ENCODE results near the gene ZNF836.

ZNF836 gene

GRCh38 chr19:52171321-52172169, at the start of gene ZNF836:
ZNF836 (minus strand) TSS chr19:52171621; CDS start chr19:52168072, 3,549 bp downstream.
- no peak for TF ChIP-seq CTCF (IDR thresholded peaks at IDR 0.05; ENCODE audit: insufficient read depth, low read depth, low read length, missing control alignments)
- H3K4me3 ChIP-seq (ENCODE audit: low read length): peak within 1 kb of the TSS; percentile 98
- DNase-seq (ENCODE audit: low read depth): peak; percentile 87

DNA sequence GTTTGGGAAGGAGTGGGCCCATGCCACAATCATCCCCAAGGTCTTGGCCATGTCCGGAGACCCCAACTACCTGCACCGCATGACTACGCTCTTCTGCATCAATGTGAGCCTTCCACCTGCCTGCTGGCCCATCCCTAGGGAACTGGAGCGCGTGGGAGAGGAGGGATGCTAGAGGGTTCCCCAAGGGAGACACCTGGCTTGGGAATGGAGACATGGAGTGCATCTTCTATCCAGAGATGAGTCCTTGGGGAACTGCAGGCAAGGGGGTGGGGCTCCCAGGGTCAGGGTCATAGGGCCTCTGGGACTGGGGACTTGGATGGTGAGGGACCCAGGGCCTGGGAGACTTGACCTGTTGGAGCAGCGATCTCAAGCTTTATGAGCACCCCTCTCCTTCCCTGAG, 49.6 kb upstream of the ZNF836 start:
- H3K4me3 ChIP-seq (ENCODE audit: low read length): no peak overlapping the region
- no peak for TF ChIP-seq CTCF (IDR thresholded peaks at IDR 0.05; ENCODE audit: insufficient read depth, low read depth, low read length, missing control alignments)
- no peak for DNase-seq (ENCODE audit: low read depth)

- no peak for TF ChIP-seq CTCF (IDR thresholded peaks at IDR 0.05; ENCODE audit: insufficient read depth, low read depth, low read length, missing control alignments)
- H3K4me3 ChIP-seq (ENCODE audit: low read length): no peak overlapping the region
- DNase-seq (ENCODE audit: low read depth): no peak
Observed at GRCh38 chr19:52219611-52220010, 48.2 kb upstream of the ZNF836 start.

- no peak for TF ChIP-seq CTCF (IDR thresholded peaks at IDR 0.05; ENCODE audit: insufficient read depth, low read depth, low read length, missing control alignments)
- H3K4me3 ChIP-seq (ENCODE audit: low read length): no peak overlapping the region
- DNase-seq (ENCODE audit: low read depth): peak; percentile 12
Observed at GRCh38 chr19:52217576-52217975, 46.2 kb upstream of the ZNF836 start.

GRCh38 chr19:52216401-52216800, 45.0 kb upstream of the ZNF836 start:
- no peak overlapping the region for H3K4me3 ChIP-seq (ENCODE audit: low read length)
- DNase-seq (ENCODE audit: low read depth): no peak
- no peak for TF ChIP-seq CTCF (IDR thresholded peaks at IDR 0.05; ENCODE audit: insufficient read depth, low read depth, low read length, missing control alignments)

- DNase-seq (ENCODE audit: low read depth): peak; percentile 6
- no peak for TF ChIP-seq CTCF (IDR thresholded peaks at IDR 0.05; ENCODE audit: insufficient read depth, low read depth, low read length, missing control alignments)
- no peak overlapping the region for H3K4me3 ChIP-seq (ENCODE audit: low read length)
Observed at GRCh38 chr19:52214241-52214640, 42.8 kb upstream of the ZNF836 start.

Measured in epithelial cell of esophagus (primary cell).